Endometrial microvascular endothelial cells (primary cell): ENCODE results near the gene THADA. TPM values are rescaled to one million over a fixed set of nuclear protein-coding genes. Genes with fewer than 3 reads are reported as not detected.
"Not testable (repeated sequence)": the region's sequence is repeated elsewhere in the genome, so short reads cannot be mapped to it uniquely, and the experiment has no call there.

Experiments
- in situ Hi-C: cut with HindIII; loops from 2 replicates; pipeline ENCODE4 v1.10.0; 2017; ENCODE audit warnings: low sequenced_read_pairs, low pct_unique_long_range_greater_than_20kb; ENCODE audit errors: inconsistent ontology term
- total RNA-seq: library from RNA; depleted of rRNA; stranded (reverse); fragments of >200 nt; gene quantifications from one replicate; pipeline ENCODE4 v1.2.3, GENCODE V29; 2015; ENCODE audit errors: inconsistent ontology term

THADA gene
- total RNA-seq, 1 donor from 2014 or later, result 24.1 TPM

DNA sequence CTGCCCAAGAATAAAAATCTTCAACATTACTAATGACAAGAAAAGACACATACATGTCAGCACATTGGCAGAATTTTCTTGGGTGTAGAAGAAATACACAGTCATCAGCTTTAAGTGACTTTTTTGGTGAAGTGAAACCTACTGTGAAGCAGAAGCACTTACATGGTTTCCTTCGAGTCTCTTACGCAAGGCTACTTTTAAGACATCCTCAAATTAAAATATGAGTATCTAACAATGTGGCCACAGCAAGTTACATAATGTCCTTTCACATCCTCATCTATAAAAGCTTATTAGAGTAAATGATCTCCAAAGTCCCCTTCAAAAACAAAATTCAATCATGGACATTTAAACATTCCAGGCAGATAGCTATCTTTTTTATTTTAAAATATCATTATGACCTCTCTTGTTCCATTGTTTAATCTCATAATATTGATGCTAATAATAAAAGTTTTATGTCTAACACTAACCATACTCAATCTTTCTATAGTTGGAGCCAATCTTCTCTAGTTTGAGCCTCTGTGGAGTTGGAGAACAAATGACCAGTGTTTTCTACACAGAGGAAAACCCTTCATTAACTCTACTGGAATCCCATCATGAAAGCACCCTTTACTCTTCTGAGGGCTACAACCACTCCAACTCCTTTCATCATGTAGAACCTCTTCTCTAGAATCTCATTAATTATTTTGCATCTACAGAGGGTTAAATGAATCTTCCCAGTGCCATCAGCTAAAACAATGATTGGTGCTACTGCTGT, 187.3 kb downstream of the THADA start:
- in situ Hi-C loops, result no loop called here

GRCh38 chr2:43407935-43408334, 187.9 kb downstream of the THADA start:
- in situ Hi-C loops, result no loop called here

- in situ Hi-C loops, result no loop called here
These were observed 189.1 kb downstream of the THADA start for GRCh38 chr2:43406651-43407279.

GRCh38 chr2:43405829-43406228, 190.0 kb downstream of the THADA start:
- in situ Hi-C loops, result no loop called here

DNA sequence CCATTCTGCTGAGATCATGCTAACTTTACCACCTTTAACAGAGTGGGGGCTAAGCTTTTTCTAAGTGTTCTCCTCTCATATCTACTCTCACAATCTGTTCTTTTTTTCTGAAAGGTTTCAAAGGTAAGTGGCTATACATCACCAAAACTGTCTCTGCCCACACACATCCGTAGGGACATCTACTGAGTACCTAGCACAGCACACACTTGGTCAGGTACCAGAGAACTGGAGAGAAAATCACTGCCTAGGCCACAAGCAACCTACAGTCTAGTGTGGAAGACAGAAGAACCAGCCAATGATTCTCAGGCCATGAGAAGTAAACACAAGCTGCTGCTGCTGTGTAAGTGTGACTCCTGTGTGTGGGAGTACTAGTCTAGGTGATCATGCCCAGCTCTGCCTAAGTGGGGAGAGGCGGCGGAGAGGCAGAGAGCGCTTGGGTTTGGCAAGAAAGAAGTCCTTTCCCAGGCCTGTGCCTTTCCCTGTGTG, 193.3 kb downstream of the THADA start:
- in situ Hi-C loops, result no loop called here

GRCh38 chr2:43402002-43402401, 193.8 kb downstream of the THADA start:
- in situ Hi-C loops, result no loop called here

- in situ Hi-C loops, result no loop called here
These were observed 195.3 kb downstream of the THADA start for GRCh38 chr2:43400508-43400907.

GRCh38 chr2:43399515-43400264, 196.1 kb downstream of the THADA start:
- in situ Hi-C loops, result no loop called here

DNA sequence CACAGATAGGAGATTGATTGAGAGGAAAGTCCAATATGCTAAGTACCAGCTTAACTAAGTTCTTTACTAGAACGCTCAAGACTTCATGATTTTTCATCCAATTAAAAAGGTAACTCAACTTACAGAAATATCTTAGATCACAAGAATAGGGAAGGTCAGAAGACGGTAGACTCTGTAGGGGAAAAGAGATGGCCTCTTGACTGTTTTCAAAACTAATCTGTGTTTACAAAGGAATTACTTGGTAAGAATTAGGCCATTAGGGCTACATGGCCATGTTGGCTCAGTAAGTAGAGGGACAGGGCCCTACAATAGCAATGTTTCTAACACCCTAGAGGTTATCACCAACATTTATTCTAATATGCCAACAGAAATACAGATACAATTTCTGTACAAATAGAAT, 196.7 kb downstream of the THADA start:
- in situ Hi-C loops, result no loop called here

DNA sequence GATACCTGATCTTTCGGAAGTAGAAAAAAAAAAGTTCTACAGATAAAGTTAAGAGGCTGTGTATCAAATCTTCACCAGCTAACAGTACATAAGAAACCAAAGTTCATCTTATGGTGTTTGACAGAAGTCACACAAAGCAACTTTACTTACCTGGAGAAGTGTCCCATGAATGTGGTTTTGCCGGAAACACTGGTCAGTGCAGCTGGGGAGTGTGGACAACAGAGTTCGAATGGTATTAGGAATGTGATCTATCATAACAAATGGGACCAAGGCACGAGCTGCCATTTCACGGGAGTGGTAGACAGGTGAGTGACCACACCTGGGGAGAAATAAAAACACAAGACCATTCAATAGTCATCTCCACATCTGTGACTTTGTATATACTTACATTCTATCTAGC, 198.0 kb downstream of the THADA start:
- in situ Hi-C loops, result no loop called here

DNA sequence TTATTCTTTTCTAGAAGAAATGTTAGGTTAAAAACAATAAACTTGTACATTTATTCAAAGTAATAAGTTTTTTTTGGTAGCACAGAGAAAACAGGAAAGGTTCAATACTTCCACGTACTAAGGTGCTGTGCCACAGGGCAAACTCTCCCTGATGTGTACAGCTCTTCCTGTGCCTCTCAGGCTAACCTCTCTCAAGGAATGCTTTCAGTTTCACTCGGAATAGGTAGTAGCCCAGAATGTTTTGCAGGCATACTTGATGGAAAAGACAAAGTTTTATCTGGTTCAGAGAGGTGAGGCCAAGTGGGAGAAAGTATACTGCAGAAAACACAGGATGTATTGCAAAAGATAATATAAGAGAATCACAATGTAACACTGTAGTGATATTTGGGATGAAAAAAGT, 198.4 kb downstream of the THADA start:
- in situ Hi-C loops, result no loop called here

- in situ Hi-C loops, result not testable (repeated sequence)
These were observed 199.5 kb downstream of the THADA start for GRCh38 chr2:43396344-43396743.

GRCh38 chr2:43393918-43394317, 201.9 kb downstream of the THADA start:
- in situ Hi-C loops, result no loop called here

- in situ Hi-C loops, result no loop called here
These were observed 204.0 kb downstream of the THADA start for GRCh38 chr2:43391878-43392215.

DNA sequence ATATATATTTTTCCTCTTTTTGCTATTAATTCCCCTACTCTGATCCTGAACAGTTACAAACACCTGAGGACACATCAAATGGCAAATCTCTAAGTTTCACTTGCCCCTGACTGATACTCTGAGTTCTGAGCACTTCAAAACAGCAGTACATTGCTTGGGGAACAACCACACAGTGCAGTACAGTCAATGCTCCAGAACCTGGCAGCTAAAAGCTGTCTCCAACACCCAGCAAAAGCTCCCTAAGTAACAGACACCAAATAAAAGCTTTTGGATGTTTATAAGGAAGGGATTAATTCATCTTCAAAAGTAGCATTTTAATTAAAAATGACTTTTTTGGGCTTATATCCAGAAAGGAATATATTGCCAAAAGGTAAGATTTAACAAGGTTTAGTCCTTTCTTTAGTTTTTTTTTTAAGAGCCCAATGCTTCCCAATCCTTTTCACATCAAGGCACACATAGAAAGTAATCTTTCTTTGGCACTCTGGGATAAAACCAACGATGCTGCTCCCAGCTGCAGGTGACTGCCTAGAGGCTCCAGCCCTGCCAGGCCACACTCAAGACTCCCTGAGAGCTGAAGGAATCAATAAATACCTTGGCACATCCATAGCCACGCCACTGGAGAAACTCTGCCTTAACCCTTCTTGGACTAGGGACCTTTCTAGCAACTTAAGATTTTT, 204.5 kb downstream of the THADA start:
- in situ Hi-C loops, result no loop called here

GRCh38 chr2:43389581-43390466, 206.0 kb downstream of the THADA start:
- in situ Hi-C loops, result no loop called here

DNA sequence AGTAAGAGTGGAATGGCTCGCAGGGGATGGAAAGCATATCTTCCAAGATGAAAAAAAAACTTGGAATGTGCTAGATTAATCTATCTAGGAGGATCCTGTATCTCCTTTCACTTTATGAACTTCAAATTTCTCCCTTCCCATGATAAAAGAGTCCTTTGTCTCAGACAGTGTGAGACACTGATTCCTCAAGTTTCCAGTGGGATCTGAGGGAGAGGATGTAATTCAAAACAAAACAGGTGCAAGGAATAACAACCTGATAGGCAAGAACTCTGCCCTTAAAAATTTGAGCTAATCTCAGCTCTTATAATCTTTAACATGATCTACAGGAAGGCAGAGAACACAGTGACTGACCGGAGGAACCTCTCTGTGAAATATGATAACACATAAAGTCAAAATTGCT, 207.5 kb downstream of the THADA start:
- in situ Hi-C loops, result no loop called here
